COR-L47 (cell line): ENCODE data around the gene ANXA6.
A peak's percentile ranks its signal among the peaks of the same experiment; 100 is the strongest.
"Not testable (repeated sequence)": the region's sequence is repeated elsewhere in the genome, so short reads cannot be mapped to it uniquely, and the experiment has no call there.

Source experiments
- DNase-seq: peaks from one replicate; lab custom pipeline; 2025; lab: John Stamatoyannopoulos, UW

ANXA6 gene

DNA sequence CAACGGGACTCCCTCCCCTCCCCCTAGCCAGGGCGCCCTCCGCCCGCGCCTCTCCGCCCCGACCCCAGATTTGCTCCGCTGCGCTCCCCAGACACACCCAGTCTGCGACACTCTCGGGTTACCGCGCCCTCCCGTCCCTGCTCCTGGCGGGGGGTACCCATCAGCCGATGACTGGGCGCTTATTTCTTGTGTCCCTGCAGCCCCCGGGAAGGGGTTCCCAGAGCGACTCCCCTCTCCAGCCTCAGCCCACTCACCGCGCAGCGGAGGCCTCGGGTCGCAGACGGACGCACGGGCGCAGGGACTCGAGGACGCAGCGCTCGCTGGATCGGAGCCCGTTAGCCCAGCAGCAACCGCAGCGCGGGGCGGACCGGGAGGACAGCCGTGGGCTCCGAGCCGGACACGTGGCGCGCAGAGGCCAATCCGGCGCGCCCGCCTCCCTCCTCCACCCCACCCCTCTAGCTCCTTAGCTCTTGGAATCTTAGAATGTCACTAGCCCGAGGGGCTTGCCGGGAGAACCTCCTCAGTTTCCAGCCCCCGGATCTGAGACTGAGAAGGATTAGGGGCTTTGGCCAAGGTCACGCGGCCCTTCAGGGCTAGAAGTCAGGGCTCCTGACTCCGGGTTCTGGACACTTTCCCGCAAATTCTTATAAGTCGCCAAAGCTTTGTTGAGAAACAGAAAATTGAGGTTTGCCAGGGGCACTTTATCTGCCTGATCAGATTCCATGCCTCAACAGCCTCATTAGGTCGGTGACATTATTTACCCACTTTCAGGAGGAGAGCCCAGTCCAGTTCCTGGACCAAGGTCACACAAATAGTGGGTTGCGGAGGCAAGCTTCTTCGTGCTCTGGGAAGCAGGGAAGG lies at the start of gene ANXA6:
Gene ANXA6 (minus strand): TSS at position 354 of the 861 bp plus-strand sequence. CDS start 9,878 bp downstream, outside the sequence.
- peak; percentile 56 for DNase-seq

DNA sequence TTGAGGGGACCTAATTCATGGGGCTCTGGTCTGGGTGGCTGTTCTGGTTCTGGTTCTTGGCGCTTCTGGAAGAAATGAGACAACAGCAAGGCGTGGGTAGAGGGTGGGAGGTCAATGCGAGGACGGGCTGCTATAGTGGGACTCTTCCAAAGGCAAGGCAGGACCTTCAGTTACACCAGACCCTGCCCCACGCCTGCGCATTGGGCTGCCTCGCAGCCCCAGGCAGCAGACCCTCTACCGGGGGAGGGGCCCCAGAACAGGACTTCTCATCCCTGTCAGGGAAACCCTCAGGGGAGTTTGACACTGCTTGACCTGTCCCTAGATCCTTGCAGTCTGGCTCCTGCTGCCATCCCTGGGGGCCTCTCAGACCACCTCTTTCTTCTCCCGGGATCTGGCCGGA lies 47.8 kb upstream of the ANXA6 start:
- no peak for DNase-seq

DNA sequence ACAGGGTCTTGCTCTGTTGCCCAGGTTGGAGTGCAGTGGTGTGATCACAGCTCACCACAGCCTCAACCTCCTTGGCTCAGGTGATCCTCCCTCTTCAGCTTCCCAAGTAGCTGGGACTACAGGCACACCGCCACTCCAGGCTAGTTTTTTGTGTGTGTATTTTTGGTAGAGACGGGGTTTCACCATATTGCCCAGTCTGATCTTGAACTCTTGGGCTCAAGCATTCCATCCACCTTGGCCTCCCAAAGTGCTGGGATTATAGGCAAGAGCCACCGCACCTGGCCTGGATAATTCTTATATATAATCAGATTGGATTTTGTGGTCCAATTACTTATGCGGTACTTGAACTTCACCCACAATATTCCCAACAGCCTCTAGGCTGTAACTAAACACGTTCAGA lies 46.5 kb upstream of the ANXA6 start:
- DNase-seq = no peak

DNA sequence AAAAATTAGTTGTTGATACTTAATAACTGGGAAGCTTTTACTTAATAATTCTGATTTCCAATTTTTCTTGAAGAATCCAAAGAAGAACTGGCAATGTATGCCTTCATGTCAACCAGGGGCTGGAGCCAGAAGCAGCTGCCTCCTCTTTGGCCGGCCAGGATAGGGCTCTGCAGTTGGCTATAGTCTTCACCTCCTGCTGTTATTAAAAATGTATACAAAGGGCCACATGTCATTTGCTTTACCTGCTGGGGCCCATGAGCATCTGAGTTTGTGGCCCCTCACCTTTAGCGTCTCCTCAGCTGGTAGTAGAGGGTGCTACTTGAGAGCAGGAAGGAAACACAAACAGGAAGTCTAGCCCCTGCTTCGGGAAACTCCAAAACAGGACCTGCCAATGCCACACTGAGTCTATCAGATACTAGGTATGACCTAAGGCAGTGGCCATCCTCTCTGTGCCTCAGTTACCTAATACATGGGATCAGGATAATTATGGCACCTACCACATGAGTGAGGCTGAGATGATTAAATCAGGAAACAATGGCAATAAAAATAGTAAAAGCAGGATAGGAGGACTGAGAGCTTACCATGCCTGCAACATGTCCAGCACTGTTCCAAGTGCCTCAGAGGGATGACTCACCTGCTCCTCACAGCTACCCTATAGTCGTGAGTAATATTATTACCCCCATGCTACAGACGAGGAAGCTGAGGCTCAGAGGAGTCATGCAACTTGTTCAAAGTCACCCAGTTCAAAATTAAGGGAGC lies 45.0 kb upstream of the ANXA6 start:
- DNase-seq = no peak

DNA sequence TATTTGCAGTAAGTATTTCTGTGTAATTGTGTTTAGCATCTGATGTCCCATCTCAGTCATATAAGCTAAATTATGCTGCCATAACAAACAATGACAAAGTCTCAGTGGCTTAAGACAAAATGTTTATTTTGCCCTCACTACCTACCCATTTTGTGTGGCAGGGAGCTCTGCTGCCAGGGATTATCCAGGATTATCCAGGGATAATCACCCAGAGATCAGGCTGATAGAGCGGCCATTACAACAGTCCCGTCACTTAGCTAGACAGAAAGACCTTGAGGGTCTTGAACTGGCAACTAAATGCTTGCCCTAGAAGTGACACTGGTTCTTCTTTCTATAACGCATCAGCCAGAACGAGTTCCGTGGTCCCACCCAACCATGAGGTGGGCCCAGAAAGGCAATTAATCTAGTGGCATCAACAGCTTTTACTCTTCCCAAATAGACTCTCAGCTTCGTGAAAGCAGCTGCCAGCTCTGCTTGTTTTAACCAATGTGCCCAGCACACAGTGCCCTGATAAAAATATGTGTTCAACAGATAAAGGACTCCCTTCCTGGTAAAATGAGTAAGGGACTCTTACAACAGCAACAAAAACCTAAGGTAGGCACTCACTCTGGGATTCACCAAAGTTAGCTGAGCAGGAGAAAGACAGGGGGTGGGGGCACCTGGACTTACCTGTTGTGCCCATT lies 43.5 kb upstream of the ANXA6 start:
- DNase-seq = no peak

DNA sequence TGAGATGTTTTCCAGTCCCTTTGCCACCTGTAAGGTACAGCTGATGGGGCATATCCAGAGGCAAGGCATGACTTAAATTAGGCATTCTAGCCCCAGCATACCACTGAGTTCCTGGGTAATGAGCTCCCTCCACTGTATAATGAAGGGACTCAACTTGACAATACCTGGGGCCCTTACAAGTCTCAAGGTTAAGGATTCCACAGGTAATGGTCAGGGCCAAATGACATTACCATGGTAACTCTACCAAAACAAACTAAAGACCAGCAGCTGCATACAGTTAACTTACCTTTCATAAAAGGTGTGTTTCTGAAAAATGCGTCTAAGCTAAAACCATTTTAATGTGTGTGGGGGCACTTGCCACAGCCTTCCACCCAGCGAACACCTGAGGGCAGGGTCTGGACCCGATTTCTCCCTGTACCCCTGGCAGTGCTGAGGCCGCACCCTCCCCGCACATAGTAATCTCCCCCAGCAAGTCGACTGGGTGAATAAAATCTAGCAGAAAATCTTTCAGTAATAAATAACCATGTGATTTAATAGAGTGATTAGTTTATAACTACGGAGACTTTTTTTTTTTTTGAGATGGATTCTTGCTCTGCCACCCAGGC lies 42.1 kb upstream of the ANXA6 start:
- no peak for DNase-seq

DNA sequence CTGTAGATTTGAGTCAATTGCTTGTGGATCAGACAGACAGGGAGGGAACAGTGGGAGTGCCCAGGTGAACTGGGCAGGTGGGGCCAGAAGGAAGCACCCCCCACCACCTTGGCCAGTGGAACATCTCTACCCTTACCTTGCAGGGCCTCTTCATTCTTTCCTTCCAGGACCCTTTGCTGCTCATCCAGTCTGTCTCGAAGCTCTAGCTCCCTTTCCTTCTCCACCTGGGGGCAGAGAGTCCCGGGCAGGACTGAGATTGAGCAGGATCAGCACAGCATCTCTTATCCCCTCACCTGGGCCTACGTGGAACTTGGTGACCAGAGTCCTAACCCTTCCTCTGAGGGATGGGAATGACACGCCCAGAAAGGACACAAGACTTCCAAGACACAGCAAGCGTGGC lies 41.3 kb upstream of the ANXA6 start:
- no peak for DNase-seq

DNA sequence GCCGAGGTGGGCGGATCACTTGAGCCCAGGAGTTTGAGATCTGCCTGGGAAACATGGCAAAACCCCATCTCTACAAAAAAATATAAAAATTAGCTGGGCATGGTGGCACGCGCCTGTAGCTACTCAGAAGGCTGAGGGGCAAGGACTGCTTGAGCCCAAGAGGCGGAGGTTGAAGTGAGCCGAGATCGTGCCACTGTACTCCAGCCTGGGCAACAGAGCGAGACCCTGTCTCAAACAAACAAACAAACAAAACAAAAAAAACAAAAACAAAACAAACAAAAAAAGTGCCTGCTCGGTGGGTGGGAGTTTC lies 39.7 kb upstream of the ANXA6 start:
- not testable (repeated sequence) for DNase-seq

DNA sequence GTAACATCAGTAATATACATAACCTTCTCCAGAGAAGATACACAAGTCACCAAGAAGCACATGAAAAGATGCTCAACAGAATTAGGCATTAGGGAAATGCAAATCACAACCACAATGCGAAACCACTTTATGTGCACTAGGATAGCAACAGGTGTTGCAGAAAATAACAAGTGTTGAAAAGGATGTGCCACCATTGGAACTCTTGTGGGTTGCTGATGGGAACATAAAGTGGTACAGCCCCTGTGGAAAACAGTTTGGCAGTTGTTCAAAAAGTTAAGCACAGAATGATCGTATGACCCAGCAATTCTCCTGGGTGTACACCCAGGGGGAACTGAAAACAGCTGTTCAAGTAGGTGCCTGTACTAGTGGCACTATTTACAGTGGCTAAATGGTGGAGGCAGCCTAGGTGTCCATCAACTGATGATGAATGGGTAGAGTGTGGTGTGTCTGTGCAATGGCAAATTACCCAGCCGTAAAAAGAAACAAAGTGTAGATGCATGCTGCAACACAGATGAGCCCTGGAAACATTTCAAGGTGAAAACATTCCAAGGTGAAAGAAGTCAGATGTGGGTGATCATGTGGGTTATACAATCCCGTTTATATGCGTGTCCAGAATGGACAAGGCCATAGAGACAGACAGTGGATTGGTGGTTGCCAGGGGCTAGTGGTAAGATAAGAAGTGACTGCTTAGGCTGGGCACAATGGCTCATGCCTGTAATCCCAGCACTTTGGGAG lies 39.1 kb upstream of the ANXA6 start:
- no peak for DNase-seq

DNA sequence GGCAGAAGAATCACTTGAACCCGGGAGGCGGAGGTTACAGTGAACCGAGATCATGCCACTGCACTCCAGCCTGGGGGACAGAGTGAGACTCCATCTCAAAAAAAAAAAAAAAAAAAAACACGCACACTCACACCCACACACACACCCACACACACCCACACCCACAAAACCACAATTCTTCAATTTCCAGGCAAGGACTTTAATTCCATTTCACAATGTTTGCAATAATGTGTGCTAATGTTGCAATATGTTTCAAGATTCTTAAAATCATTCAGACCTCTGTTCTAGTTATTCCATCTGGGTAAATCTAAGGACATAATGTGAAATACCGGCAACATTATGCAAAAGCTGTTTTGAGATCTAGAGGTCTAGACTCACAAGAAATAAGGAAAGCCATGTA lies 38.0 kb upstream of the ANXA6 start:
- no peak for DNase-seq

DNA sequence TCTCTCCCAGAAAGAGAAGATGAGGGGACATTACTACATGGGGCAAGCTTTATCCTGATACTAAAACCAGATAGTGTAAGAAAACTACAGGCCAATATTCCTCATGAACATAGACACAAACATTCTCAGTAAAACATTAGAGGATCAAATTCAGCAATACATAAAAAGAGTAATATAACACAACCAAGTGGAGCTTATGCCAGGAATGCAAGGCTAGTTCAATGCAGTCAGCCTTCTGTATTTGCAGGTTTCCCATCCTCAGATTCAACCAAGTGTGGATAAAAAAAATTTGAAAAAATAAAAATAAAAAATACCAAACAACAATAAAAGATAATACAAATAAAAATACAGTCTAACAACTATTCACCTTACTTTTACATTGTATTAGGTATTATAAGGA lies 35.0 kb upstream of the ANXA6 start:
- no peak for DNase-seq

DNA sequence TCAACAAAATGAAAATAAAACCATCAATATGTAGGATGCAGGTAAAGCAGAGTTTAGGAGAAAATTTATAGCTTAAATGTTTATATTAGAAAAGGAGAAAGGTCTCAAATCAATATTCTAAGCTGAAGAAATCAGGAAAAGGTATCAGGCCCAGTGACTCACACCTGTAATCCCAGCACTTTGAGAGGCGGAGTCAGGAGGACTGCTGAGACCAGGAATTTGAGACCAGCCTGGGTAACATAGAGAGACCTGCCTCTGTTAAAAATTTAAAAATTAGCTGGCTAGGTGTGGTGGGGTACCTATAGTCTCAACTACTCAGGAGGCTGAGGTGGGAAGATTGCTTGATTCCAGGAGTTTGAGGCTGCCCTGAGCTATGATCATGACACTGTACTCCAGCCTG lies 34.1 kb upstream of the ANXA6 start:
- no peak for DNase-seq

DNA sequence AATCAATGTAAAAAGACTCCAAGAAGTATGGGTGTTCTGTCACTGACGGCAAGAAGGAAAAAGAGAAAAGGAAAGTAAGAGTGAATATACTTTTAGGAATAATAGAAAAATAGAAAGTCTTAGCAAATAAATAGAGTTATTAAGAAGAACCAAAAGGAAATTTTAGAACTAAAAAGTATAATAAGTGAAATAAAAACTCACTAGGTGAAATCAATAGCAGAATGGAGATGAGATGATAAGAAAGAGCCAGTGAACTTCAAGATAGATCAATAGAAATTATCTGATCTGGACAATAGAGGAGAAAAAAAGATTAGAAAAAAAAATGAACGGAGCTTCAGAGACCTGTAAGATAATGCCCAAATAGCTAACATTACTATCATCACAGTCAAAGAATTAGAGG lies 31.6 kb upstream of the ANXA6 start:
- no peak for DNase-seq

DNA sequence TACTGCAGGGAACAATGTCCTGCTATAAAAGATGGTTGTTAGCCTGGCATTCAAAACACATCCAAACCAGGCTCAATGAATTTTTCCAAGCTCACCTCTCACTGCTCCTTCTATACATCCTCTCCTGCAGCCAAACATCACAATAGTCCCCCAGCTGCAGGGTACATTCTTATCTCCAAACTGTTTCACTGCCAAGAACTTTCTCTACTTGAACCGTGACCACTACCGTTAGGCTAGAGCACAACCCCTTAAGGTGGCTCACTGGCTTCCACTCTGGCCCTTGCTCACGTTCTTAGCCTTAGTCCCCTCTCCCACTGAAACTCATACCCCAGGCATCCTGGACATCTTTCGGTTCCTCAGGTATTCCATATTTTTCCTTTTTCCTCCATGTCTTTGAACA lies 29.0 kb upstream of the ANXA6 start:
- DNase-seq = no peak

DNA sequence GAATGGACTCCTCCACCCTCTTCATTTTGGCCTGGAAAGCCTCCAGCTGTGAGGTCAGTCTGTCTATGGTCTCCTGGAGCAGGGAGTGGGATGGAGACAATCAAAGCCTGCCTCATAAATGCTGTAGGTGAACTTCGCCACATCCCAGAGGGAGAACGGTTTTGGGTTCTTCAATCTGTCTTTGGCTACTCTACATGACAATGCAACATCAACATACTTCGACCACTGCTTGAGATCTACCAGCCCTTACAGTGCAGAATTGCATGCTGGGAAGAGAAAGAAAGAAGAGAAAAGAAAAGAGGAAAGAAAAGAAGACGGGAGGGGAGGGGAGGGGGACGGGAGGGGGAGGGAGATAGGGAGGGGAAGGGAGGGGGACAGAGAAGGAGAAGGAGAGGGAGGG lies 28.5 kb upstream of the ANXA6 start:
- DNase-seq = no peak

DNA sequence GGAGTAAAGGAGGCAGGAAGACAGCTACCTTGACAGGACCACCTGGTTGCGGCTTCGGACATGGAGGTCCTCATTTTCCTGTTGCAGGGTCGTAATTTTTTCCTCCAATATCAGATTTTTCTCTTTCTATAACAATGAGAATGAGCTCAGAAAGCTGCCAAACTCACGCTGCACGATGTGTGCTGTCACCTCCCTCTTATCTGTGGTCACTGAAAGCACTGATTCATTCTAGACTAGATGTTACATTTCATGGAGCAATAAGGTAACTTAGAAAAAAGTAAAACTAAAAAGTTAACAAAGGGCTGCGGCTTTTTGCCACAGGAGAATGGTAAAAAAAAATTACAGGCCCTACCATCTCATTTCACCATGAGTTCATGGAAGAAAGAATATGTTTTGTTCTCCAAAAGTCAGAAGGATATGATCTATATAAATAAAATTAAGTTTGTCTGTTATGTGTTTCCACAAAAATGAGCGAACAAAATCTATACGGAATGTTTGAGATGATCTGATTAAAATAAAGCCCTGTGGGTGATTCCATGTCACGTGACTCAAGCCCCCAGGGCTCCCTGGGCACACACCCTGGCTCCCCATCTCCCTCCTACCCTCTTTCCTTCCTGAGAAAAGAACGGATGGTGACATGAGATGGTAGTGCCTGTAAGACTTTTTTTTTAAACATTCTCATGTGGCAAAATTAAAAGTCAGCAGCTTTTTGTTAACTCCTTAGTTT lies 26.9 kb upstream of the ANXA6 start:
- DNase-seq = no peak

DNA sequence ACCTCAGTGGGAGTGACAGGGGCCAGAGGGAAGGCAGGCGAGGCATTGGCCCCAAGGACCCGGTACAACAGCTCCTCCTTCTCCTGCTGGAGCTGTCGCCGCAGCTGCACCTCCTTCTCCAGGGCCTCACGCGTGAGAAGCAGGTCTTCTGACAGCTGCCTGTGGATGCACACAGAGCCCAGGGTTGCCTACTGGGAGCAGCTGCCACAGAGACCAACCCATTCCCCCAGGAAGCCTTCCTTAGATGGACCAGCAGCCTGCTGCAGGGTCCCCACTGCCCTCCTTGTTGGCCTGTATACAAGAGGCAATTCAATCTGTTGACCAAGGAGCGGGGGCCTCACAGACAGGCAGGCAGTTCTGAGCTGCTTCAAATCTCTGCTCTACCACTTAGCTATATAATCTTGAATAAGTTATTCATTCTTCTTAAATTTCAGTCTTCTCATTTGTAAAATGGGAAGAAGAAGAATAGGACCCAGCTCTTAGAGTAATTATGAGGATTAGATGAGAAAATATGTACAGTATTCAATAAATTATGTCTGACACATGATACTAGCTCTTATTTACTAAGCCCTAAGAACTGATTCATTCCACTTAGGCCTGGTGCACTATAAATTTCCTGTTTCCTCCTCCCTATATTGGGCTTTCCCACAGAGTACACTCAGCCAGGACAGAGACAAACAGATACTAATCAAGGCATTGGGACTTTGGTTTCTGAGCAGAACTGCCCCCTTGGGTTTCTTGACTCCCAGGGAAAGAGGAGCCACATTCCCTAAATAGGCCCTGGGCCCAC lies 26.1 kb upstream of the ANXA6 start:
- DNase-seq = no peak

DNA sequence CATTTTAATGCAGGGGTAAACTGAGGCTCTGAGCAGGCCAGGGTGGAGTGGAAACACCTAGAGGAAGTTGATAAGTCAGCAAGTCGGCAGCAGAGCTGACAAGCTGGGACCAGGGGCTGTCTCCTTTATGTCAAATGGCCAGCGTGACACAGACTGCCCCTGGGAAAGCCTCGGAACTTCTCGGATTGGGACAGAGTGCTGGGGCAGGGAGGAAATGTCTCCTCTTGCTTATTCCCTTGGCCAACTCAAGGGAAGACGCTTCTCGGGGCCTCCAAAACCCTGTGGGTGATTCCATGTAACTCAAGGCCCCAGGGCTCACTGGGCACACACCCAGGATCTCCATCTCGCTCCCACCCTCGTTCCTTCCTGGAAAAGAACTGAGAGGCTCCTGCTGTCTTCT lies 25.4 kb upstream of the ANXA6 start:
- DNase-seq = no peak

DNA sequence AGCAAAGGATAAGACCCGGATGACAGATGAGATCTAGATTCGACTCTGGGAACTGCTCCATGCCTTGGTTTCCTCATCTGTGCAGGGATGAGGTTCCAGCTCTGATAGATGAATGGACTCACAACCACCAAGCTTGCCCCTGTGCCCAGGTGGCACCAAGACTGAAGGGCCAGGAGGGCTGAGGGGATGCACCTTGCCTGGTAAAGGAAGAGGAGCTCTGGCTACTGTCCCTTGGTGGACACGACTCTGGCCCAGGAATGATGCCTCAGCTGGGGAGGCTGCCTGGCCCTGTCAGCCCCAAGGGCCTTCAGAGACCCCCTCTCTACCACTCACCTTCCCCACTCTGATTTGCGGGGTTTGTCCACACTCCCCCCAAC lies 24.9 kb upstream of the ANXA6 start:
- DNase-seq = no peak

DNA sequence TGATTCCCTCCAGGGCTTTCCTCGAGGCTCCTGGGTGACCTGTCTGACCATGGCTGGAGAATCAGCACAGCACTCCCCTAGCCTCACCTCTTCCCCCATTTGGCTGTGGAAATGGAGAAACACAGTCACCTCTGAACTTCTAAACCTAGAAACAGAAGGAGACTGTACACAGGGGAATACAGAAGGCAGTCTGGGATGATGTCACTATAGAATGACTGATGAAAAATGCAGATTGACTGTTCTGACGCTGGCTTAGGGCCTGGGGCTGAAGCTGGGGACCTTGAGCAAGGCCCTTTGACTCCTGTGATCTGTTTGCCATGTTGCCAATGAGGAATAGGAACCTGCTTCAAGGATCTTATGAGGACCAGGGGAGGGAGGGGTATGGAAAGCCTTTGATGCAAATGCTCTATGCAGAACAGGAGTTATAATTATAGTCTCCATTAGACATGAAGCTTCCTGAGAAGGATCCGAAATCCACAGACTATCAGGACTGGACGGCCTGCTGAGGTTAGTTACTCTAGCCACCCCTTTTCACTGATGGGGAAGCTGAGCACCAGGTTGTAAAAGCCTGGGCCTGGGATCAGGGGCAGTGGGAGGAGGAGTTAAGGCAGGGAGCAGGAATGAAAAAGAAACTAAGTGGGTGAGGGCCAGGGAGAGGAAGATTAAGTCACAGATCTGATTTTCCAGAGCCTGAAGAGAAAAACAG lies 24.4 kb upstream of the ANXA6 start:
- DNase-seq = no peak
